RWPE1 (cell line): ENCODE data around the gene COL7A1.
"Not testable (repeated sequence)": the region's sequence is repeated elsewhere in the genome, so short reads cannot be mapped to it uniquely, and the experiment has no call there.

Experiments
- CTCF ChIA-PET: fragments of 350-600 bp; sonication (Branson Sonifier 250); formaldehyde crosslinking; extraction: SDS; loops from one replicate; lab custom pipeline; 2021; lab: Yijun Ruan, JAX
- POLR2A ChIA-PET: fragments of 400-600 bp; formaldehyde crosslinking; extraction: SDS; loops from one replicate; lab custom pipeline; 2020; ENCODE audit warnings: antibody characterized with exemption; ENCODE audit not compliant: low non-redundant PET; lab: Yijun Ruan, JAX
- DNase-seq: peaks from one replicate; pipeline ENCODE4 v3.0.0; 2012; ENCODE audit warnings: low spot score
- H3K27ac ChIP-seq: fragments of 450-650 bp; 2 replicates; pipeline ENCODE4 v1.5.1; 2017
- CTCF ChIP-seq: fragments of 450-650 bp; conservative IDR thresholded peaks from 2 replicates; pipeline ENCODE4 v1.5.1; 2017; ENCODE audit warnings: low read depth, mild to moderate bottlenecking

The COL7A1 gene

GRCh38 chr3:48532271-48532976 lies 62.7 kb downstream of the COL7A1 start:
- DNase-seq, result no peak
- POLR2A ChIA-PET, result no interaction called here
- TF ChIP-seq CTCF, result no peak
- H3K27ac ChIP-seq, result no peak overlapping the region
- CTCF ChIA-PET, result no interaction called here

- CTCF ChIA-PET, DNase-seq, H3K27ac ChIP-seq, POLR2A ChIA-PET: not testable (repeated sequence)
These were observed 64.4 kb downstream of the COL7A1 start for GRCh38 chr3:48530701-48531100.

- CTCF ChIA-PET, result interaction anchor here (0.6 kb wide), 1 partner anchor 73 kb away, joined by 3 read pairs; no protein-coding TSS in a partner anchor
- DNase-seq, result no peak
- no peak for TF ChIP-seq CTCF
- H3K27ac ChIP-seq, result no peak overlapping the region
- POLR2A ChIA-PET, result no interaction called here
These were observed 66.4 kb downstream of the COL7A1 start for GRCh38 chr3:48528754-48529153.

- ChIA-PET POLR2A (no interaction called here), CTCF (no interaction called here)
- no peak for DNase-seq
- H3K27ac ChIP-seq, result no peak overlapping the region
- no peak for TF ChIP-seq CTCF
These were observed 67.1 kb downstream of the COL7A1 start for GRCh38 chr3:48528048-48528447.

GRCh38 chr3:48524970-48525369 lies 70.2 kb downstream of the COL7A1 start:
- ChIA-PET POLR2A (no interaction called here), CTCF (no interaction called here)
- peak overlapping the region; percentile 17 for H3K27ac ChIP-seq
- no peak for TF ChIP-seq CTCF
- no peak for DNase-seq

GRCh38 chr3:48521635-48522034 lies 73.5 kb downstream of the COL7A1 start:
- no peak for TF ChIP-seq CTCF
- CTCF ChIA-PET, result no interaction called here
- no peak for DNase-seq

GRCh38 chr3:48519277-48519643 lies 75.9 kb downstream of the COL7A1 start:
- POLR2A ChIA-PET, result interaction anchor here (0.6 kb wide), 1 partner anchor 33 kb away, joined by 3 read pairs; no protein-coding TSS in a partner anchor
- CTCF ChIA-PET, result no interaction called here
- no peak for DNase-seq
- H3K27ac ChIP-seq, result peak overlapping the region; percentile 52
- no peak for TF ChIP-seq CTCF

More at GRCh38 chr3:48521635-48522034, 73.5 kb downstream of the COL7A1 start:
- H3K27ac ChIP-seq, result peak overlapping the region; percentile 18
- POLR2A ChIA-PET, result no interaction called here
